ENCODE data around the gene PTPRB.

The PTPRB gene

GRCh38 chr12:70618371-70618770 is 18.9 kb downstream of the PTPRB start:
- TF ChIP-seq SIN3A (IDR thresholded peaks at IDR 0.05; ENCODE audit: borderline replicate concordance, insufficient read depth, low read length) = no peak
- no peak for TF ChIP-seq TAF1 (IDR thresholded peaks at IDR 0.05; ENCODE audit: borderline replicate concordance, insufficient read depth, low read length)
- no peak for TF ChIP-seq REST (IDR thresholded peaks at IDR 0.05; ENCODE audit: insufficient read depth in 1 of 2, low read depth in 2 of 2, low read length in 2 of 2)
- TF ChIP-seq FOXP2 (optimal IDR thresholded peaks at IDR 0.05; ENCODE audit: borderline replicate concordance, extremely low read depth, extremely low read length, insufficient read depth) = no peak
- TF ChIP-seq POLR2AphosphoS5 (IDR thresholded peaks at IDR 0.05; ENCODE audit: low read depth, low read length) = no peak

- TF ChIP-seq REST (IDR thresholded peaks at IDR 0.05; ENCODE audit: insufficient read depth in 1 of 2, low read depth in 2 of 2, low read length in 2 of 2) (no peak), FOXP2 (optimal IDR thresholded peaks at IDR 0.05; ENCODE audit: borderline replicate concordance, extremely low read depth, extremely low read length, insufficient read depth) (no peak), SIN3A (IDR thresholded peaks at IDR 0.05; ENCODE audit: borderline replicate concordance, insufficient read depth, low read length) (no peak), POLR2AphosphoS5 (IDR thresholded peaks at IDR 0.05; ENCODE audit: low read depth, low read length) (no peak), TAF1 (IDR thresholded peaks at IDR 0.05; ENCODE audit: borderline replicate concordance, insufficient read depth, low read length) (no peak)
Observed at GRCh38 chr12:70617450-70617849, 19.8 kb downstream of the PTPRB start.

- TF ChIP-seq TAF1 (IDR thresholded peaks at IDR 0.05; ENCODE audit: borderline replicate concordance, insufficient read depth, low read length) (no peak), SIN3A (IDR thresholded peaks at IDR 0.05; ENCODE audit: borderline replicate concordance, insufficient read depth, low read length) (no peak), POLR2AphosphoS5 (IDR thresholded peaks at IDR 0.05; ENCODE audit: low read depth, low read length) (no peak), FOXP2 (optimal IDR thresholded peaks at IDR 0.05; ENCODE audit: borderline replicate concordance, extremely low read depth, extremely low read length, insufficient read depth) (no peak), REST (IDR thresholded peaks at IDR 0.05; ENCODE audit: insufficient read depth in 1 of 2, low read depth in 2 of 2, low read length in 2 of 2) (no peak)
Observed at GRCh38 chr12:70615174-70615866, 21.9 kb downstream of the PTPRB start.

- TF ChIP-seq POLR2AphosphoS5 (IDR thresholded peaks at IDR 0.05; ENCODE audit: low read depth, low read length) (no peak), TAF1 (IDR thresholded peaks at IDR 0.05; ENCODE audit: borderline replicate concordance, insufficient read depth, low read length) (no peak), REST (IDR thresholded peaks at IDR 0.05; ENCODE audit: insufficient read depth in 1 of 2, low read depth in 2 of 2, low read length in 2 of 2) (no peak), FOXP2 (optimal IDR thresholded peaks at IDR 0.05; ENCODE audit: borderline replicate concordance, extremely low read depth, extremely low read length, insufficient read depth) (no peak), SIN3A (IDR thresholded peaks at IDR 0.05; ENCODE audit: borderline replicate concordance, insufficient read depth, low read length) (no peak)
Observed at GRCh38 chr12:70609739-70610491, 27.3 kb downstream of the PTPRB start.

All from PFSK-1 (cell line).